Parathyroid adenoma (tissue), 2 donors: ENCODE measurements around the gene POFUT2.

ENCODE experiments used
- H2AFZ ChIP-seq: fragments of 300-600 bp; sonication (generic); one replicate; pipeline ENCODE4 v1.7.0; 2017; ENCODE audit warnings: antibody characterized with exemption, mild to moderate bottlenecking
- H3K27ac ChIP-seq: fragments of 300-600 bp; sonication (generic); one replicate; pipeline ENCODE4 v1.7.0; 2017
- H3K27me3 ChIP-seq: fragments of 300-600 bp; sonication (generic); one replicate; pipeline ENCODE4 v1.7.0; 2017; ENCODE audit warnings: low read length; ENCODE audit not compliant: control insufficient read depth, insufficient read depth
- H3K36me3 ChIP-seq: fragments of 300-600 bp; sonication (generic); one replicate; pipeline ENCODE4 v1.7.0; 2017; ENCODE audit warnings: low read length; ENCODE audit not compliant: control insufficient read depth, insufficient read depth
- H3K4me1 ChIP-seq: fragments of 300-600 bp; sonication (generic); one replicate; pipeline ENCODE4 v1.7.0; 2017; ENCODE audit warnings: control low read depth
- H3K4me2 ChIP-seq: fragments of 300-600 bp; sonication (generic); one replicate; pipeline ENCODE4 v1.7.0; 2017; ENCODE audit warnings: low read length
- H3K4me3 ChIP-seq: fragments of 300-600 bp; sonication (generic); one replicate; pipeline ENCODE4 v1.7.0; 2017; ENCODE audit warnings: low read depth, low read length
- H3K79me2 ChIP-seq: fragments of 300-600 bp; sonication (generic); one replicate; pipeline ENCODE4 v1.7.0; 2017; ENCODE audit warnings: control low read depth
- H3K9ac ChIP-seq: fragments of 300-600 bp; sonication (generic); one replicate; pipeline ENCODE4 v1.7.0; 2017; ENCODE audit warnings: mild to moderate bottlenecking
- H3K9me3 ChIP-seq: fragments of 300-600 bp; sonication (generic); one replicate; pipeline ENCODE4 v1.7.0; 2017; ENCODE audit warnings: low read length; ENCODE audit not compliant: control insufficient read depth
- TF ChIP-seq, protein P1 (sequence below): fragments of 300-600 bp; sonication (generic); IDR thresholded peaks from one replicate; pipeline ENCODE4 v1.7.0; 2017; ENCODE audit warnings: antibody characterized with exemption, mild to moderate bottlenecking
- donor health status: primary hyperparathyroidism.

The POFUT2 gene

DNA sequence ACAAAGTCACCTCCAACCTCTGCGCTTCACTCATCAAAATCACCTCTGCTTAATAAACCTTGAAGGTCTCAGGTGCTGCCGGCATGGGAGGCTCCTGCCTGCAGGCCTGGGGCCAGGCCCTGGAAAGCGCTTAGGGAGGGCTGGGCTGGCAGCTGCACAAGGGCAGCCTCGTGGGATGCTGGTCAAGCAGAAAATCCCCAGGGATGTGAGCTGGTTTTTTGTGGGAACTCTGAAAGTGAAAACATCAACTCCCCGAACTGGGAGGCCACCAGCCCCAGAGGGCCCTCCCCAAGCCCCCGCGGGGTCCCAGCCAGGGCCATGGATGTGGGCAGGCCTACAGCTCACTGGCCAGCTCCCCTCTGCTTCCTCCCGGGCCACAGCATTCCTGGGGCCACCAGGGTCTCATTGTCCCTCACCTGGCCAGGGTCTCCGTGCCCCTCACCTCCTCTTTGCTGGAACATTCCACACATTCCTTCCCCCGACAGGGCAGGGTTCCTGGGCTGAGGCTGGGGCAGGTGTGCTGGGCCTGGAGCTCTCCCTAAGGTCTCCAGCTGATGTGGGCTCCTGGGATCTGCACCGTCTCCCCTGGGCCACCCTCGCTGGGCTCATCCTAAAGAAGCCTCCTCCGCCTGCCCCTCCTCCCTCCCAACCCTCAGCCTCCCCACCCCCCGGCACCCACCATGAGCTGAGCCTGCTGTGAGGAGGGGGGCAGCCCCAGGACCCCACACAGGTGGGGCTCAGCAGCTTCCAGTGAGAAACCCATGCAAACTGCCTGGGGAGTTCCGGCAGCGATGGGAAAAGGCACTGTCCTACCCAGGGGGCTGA lies 36.0 kb upstream of the POFUT2 start:
- no peaks in the 10 kb centered on the region for H3K79me2 ChIP-seq
- no peak overlapping the region for H3K4me2 ChIP-seq
- H3K27me3 ChIP-seq: no peaks in the 10 kb centered on the region
- H3K36me3 ChIP-seq: no peaks in the 10 kb centered on the region
- H3K9me3 ChIP-seq: no peaks in the 10 kb centered on the region
- H3K9ac ChIP-seq: no peak overlapping the region
- H3K4me1 ChIP-seq: no peaks in the 10 kb centered on the region
- TF ChIP-seq, protein P1, sequence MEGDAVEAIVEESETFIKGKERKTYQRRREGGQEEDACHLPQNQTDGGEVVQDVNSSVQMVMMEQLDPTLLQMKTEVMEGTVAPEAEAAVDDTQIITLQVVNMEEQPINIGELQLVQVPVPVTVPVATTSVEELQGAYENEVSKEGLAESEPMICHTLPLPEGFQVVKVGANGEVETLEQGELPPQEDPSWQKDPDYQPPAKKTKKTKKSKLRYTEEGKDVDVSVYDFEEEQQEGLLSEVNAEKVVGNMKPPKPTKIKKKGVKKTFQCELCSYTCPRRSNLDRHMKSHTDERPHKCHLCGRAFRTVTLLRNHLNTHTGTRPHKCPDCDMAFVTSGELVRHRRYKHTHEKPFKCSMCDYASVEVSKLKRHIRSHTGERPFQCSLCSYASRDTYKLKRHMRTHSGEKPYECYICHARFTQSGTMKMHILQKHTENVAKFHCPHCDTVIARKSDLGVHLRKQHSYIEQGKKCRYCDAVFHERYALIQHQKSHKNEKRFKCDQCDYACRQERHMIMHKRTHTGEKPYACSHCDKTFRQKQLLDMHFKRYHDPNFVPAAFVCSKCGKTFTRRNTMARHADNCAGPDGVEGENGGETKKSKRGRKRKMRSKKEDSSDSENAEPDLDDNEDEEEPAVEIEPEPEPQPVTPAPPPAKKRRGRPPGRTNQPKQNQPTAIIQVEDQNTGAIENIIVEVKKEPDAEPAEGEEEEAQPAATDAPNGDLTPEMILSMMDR: no peak
- no peak overlapping the region for H3K27ac ChIP-seq
- H3K4me3 ChIP-seq: no peak overlapping the region
- H2AFZ ChIP-seq: no peak overlapping the region

DNA sequence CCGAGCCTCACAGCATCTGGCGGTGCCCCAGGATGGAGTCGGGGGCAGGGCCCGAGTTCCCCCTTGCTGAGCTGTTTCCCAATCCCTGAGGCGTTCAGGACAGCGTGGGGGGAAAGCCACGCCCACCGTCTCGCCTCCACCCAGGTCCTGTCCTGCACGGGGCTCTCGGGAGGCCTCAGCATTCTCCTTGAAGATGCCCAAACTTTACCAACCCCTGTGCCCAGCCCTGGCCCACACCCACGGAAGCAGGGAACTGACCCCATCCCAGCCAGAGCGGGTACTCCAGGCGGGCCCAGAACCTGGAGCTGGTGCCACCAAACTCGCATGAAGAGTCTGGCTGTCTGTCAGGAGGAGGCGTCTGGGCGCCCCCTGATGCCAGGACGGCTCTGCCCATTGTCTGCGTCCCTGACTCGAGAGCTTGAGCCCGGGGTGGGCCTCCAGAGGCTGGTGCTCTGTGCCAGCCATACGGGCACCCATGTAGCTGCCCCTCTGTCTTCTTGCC lies 35.3 kb upstream of the POFUT2 start:
- H3K27me3 ChIP-seq: no peaks in the 10 kb centered on the region
- H3K9me3 ChIP-seq: no peaks in the 10 kb centered on the region
- TF ChIP-seq, protein P1: no peak
- H3K27ac ChIP-seq: no peak overlapping the region
- no peaks in the 10 kb centered on the region for H3K4me1 ChIP-seq
- H3K36me3 ChIP-seq: no peaks in the 10 kb centered on the region
- no peak overlapping the region for H3K4me3 ChIP-seq
- H3K4me2 ChIP-seq: no peak overlapping the region
- no peaks in the 10 kb centered on the region for H3K79me2 ChIP-seq
- no peak overlapping the region for H2AFZ ChIP-seq
- no peak overlapping the region for H3K9ac ChIP-seq

DNA sequence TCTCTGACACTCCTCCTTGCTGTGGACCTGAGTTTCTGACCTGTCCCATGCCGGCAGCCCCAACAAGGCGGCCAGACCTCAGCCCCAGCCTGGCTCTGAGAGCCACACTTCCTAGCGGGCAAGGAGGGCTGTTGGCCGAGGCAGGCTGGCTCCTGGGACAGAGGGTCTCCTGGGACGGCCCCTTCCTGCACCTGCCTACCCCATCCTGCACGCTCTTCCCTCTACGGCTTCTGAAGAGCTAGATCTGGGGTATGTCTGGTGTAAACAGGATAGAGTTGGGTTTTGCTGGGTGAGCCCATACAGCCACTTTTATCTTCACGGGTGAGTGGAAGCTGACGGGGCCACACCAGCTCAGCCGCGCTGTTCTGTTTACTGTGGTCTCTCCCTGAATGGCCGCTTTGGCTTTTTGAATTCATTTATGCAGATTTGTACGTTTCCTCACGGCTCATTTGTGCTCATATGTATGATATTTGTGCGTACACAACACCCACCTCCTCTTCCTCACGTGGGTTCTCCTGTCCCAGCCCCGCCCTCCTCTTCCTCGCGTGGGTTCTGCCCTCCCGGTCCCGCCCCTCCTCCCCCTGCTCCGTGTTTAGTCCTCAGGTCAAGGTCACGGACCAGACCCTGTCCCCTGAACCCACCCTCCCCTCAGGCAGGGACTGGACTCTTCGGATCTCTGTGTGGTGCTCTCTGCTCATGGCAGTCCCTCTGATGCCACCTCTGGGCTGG lies 34.7 kb upstream of the POFUT2 start:
- Histone ChIP-seq H3K27ac (no peak overlapping the region), H3K27me3 (no peaks in the 10 kb centered on the region), H3K4me2 (no peak overlapping the region), H3K4me1 (no peaks in the 10 kb centered on the region), H3K9ac (no peak overlapping the region), H3K36me3 (no peaks in the 10 kb centered on the region), H3K79me2 (no peaks in the 10 kb centered on the region), H2AFZ (no peak overlapping the region), H3K4me3 (no peak overlapping the region), H3K9me3 (no peaks in the 10 kb centered on the region)
- TF ChIP-seq, protein P1: no peak

DNA sequence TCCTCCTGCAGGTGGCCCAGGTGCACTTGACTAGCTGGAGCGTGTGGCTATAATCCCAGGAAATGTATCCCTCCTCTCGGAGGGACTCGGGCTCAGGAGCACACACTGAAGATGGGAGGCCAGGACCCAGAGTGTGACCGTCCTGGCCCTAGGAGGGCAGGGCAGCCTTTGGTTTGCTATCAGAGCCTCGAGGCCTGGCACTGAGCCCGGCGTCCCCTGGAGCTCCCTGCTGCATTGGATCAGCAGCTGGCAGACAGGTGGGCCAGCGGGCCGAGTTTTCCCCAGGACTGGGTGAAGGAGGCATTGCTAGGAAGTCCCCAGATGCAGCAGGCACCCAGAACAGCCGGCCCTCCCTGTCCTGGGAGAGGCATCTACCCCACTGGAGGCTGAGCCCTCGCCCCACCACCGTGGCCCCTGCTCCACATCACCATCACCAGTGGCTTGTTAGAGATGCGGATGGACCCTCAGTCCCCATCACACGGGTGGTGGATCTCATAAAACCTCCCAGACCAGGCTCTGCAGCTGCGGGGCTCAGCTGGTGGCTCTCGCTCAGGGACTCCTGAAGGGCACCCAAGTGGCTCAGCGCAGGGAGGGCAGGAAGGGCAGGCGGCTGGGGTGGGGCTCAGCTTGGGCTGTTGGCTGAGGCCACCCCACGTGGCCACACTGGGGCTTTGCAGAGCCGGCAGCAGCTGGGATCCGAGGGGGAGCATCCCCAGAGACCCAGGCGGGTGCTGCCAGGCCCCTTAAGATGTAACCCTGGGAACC lies 32.7 kb upstream of the POFUT2 start:
- Histone ChIP-seq H3K9ac (no peak overlapping the region), H3K4me2 (no peak overlapping the region), H3K79me2 (no peaks in the 10 kb centered on the region), H3K27me3 (no peaks in the 10 kb centered on the region), H3K4me3 (no peak overlapping the region), H2AFZ (no peak overlapping the region), H3K4me1 (no peaks in the 10 kb centered on the region), H3K36me3 (no peaks in the 10 kb centered on the region), H3K9me3 (no peaks in the 10 kb centered on the region), H3K27ac (peak overlapping the region; percentile 78)
- TF ChIP-seq, protein P1: no peak
